ENCODE measurements around the gene DND1.
"Not testable (repeated sequence)": the region's sequence is repeated elsewhere in the genome, so short reads cannot be mapped to it uniquely, and the experiment has no call there.

The DND1 gene

DNA sequence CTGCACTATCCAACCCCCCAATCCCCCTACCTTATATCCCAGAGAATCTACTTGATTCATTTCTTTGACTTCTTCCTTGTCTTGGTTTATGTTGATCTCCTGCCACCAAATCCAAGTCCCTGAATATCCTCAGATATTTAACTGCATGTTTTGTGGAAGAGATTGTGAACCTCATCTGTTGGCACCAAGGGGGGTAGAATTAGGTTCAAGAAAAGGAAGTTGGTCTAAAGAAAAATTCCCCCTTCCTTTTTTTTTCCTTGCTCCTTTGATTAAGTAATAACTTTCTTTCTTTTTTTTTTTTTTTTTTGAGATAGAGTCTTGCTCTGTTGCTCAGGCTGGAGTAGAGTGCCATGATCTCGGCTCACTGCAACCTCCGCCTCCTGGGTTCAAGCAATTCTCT is 39.9 kb downstream of the DND1 start:
- no peak for DNase-seq
- in situ Hi-C loops (cut with MboI; ENCODE audit: low pct_unique_long_range_greater_than_20kb, low sequenced_read_pairs): no loop called here

DNA sequence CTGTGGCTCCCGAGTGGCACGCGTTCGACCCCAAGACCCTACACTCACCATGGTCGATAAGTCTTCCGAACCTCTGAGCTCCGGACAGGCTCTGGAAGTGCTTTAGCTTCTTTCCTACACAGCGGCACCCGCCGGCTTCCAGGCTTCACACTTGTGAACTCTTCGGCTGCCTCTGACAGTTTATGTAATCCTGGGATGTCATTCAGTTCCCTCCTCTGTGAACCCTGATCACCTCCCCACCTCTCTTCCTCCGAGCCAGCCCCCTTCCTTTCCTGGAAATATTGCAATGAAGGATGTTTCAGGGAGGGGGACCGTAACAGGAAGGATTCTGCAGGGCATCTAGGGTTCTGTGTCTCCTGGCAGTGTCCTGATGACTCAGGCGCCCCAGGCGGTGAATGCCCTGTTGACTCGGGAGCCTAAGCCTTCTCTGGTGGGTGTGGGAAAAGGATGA is 40.3 kb downstream of the DND1 start, which contains the start of gene CD14:
CD14 (minus strand) TSS at position 155 of the 451 bp plus-strand sequence; CDS start at position 51, 104 bp downstream.
- in situ Hi-C loops (cut with MboI; ENCODE audit: low pct_unique_long_range_greater_than_20kb, low sequenced_read_pairs): no loop called here

GRCh38 chr5:140632366-140633020 is 40.9 kb downstream of the DND1 start:
- in situ Hi-C loops (cut with MboI; ENCODE audit: low pct_unique_long_range_greater_than_20kb, low sequenced_read_pairs): no loop called here

More for the DNA sequence above, 40.3 kb downstream of the DND1 start, which contains the start of gene CD14:
- no peak for DNase-seq

DNA sequence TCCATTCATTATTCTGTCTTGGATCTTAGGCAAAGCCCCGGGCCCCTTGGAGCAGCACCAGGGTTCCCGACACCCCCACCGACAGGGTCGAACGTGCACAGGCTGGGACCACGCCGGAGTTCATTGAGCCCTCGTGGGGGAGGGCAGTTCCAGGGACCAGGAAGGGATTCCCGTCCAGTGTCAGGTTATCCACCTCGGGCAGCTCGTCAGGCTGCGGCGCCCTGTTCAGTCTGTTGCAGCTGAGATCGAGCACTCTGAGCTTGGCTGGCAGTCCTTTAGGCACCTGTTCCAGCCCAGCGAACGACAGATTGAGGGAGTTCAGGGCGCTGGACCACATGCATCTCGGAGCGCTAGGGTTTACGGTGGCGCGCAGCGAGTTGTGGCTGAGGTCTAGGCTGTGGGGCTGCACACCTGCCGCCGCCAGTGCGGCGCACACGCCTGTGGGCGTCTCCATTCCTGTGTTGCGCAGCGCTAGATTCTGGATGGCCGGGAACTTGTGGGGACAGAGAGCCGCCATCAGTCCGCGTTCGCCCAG is 41.5 kb downstream of the DND1 start:
- DNase-seq: no peak
- in situ Hi-C loops (cut with MboI; ENCODE audit: low pct_unique_long_range_greater_than_20kb, low sequenced_read_pairs): no loop called here

More at GRCh38 chr5:140632366-140633020, 40.9 kb downstream of the DND1 start:
- DNase-seq: no peak

- DNase-seq: no peak
- in situ Hi-C loops (cut with MboI; ENCODE audit: low pct_unique_long_range_greater_than_20kb, low sequenced_read_pairs): no loop called here
Observed at GRCh38 chr5:140631036-140631417, 42.3 kb downstream of the DND1 start.

DNA sequence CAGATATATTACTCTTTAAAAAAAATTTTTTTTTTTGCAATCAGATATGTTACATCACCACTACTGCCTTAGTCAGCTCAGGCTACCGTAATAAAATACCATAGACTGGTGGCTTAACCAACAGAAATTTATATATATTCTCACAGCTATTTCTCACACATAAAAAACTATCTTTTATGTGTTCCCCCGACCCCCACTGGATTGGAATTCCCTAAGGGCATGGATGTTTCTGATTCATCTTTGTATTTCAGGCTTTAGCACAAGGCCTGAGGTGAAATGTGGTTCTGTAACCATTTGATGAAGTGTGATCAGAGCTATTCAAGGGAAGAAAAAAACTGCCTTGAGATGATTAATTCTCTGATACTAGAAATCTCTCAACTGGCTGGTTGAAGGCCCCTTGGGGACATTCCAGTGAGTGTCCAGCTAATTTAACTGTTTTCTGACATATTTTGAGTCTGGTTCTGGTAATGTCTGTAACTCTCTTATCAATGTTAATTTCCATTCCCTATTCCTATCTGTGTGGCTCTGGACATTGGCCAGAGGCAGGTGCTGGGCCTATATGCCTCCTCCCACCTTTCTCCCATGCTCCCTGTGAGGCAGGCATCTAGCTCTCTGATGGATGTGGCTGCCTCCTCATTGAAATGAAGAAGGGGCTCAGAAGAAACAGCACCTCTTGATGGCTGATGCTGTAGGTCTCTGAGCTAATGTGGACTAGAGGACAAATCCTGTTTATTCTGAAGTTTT is 42.9 kb downstream of the DND1 start:
- no peak for DNase-seq
- in situ Hi-C loops (cut with MboI; ENCODE audit: low pct_unique_long_range_greater_than_20kb, low sequenced_read_pairs): no loop called here

- in situ Hi-C loops (cut with MboI; ENCODE audit: low pct_unique_long_range_greater_than_20kb, low sequenced_read_pairs): no loop called here
- no peak for DNase-seq
Observed at GRCh38 chr5:140628711-140629110, 44.7 kb downstream of the DND1 start.

GRCh38 chr5:140627972-140628371 is 45.4 kb downstream of the DND1 start:
- DNase-seq: no peak
- in situ Hi-C loops (cut with MboI; ENCODE audit: low pct_unique_long_range_greater_than_20kb, low sequenced_read_pairs): no loop called here

DNA sequence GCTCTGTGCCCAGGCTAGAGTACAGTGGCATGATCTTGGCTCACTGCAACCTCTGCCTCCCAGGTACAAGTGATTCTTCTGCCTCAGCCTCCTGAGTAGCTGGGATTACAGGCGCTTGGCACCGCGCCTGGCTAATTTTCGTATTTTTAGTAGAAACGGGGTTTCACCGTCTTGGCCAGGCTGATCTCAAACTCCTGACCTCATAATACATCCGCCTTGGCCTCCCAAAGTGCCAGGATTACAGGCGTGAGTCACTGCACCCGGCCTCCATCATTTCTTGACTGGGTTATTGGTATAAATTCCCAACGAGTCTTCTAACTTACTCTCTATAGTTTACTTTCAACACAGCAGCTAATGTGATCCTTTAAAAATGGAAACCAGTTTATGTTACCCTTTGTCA is 48.5 kb downstream of the DND1 start:
- in situ Hi-C loops (cut with MboI; ENCODE audit: low pct_unique_long_range_greater_than_20kb, low sequenced_read_pairs); DNase-seq: not testable (repeated sequence)

GRCh38 chr5:140623061-140623460 is 50.3 kb downstream of the DND1 start:
- DNase-seq; in situ Hi-C loops (cut with MboI; ENCODE audit: low pct_unique_long_range_greater_than_20kb, low sequenced_read_pairs): not testable (repeated sequence)

DNA sequence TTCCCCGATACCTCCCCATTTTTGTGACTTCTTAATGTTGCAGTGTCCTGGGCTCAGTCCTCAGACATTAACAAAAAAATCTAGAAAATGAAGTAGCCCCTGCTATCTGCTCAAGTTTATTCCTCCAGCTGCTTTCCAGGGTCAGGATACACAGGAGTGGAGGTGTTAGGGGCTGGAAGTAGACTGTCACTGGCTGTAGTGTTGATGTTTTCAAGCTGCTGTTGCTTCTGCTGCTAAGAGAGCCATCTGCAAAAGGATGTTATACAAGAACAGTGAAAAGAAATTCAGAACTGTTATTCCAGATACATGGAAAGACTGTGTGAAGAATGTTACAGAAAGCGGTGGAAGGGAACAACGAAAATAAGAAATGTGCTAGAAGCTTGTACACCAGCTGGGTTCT is 51.1 kb downstream of the DND1 start:
- no peak for DNase-seq
- in situ Hi-C loops (cut with MboI; ENCODE audit: low pct_unique_long_range_greater_than_20kb, low sequenced_read_pairs): no loop called here
